Progenitor cell of endocrine pancreas (in vitro differentiated cells): ENCODE data around the gene JMJD1C. TPM values are rescaled to one million over a fixed set of nuclear protein-coding genes. Genes with fewer than 3 reads are reported as not detected.
"Not testable (repeated sequence)": the region's sequence is repeated elsewhere in the genome, so short reads cannot be mapped to it uniquely, and the experiment has no call there.

Experiments
- DNase-seq: peaks from one replicate; pipeline ENCODE4 v3.0.0; 2021; ENCODE audit warnings: low spot score; ENCODE audit not compliant: unreplicated experiment
- H3K27ac Mint-ChIP-seq: 2 replicates; pipeline ENCODE4 v1.8.0; 2021; ENCODE audit warnings: mild to moderate bottlenecking, moderate library complexity, mixed read lengths
- H3K27me3 Mint-ChIP-seq: 2 replicates; pipeline ENCODE4 v1.8.0; 2021; ENCODE audit warnings: mixed read lengths
- H3K36me3 Mint-ChIP-seq: 2 replicates; pipeline ENCODE4 v1.8.0; 2022; ENCODE audit warnings: mixed read lengths; ENCODE audit not compliant: insufficient read depth
- H3K4me1 Mint-ChIP-seq: 2 replicates; pipeline ENCODE4 v1.8.0; 2021; ENCODE audit warnings: low read depth, mixed read lengths
- H3K4me3 Mint-ChIP-seq: 2 replicates; pipeline ENCODE4 v1.8.0; 2021; ENCODE audit warnings: low read depth, mild to moderate bottlenecking, moderate library complexity, mixed read lengths
- H3K9me3 Mint-ChIP-seq: 2 replicates; pipeline ENCODE4 v1.8.0; 2021; ENCODE audit warnings: low read depth, mixed read lengths
- total RNA-seq: library from RNA; stranded (reverse); gene quantifications from 2 replicates; pipeline ENCODE4 v1.2.1, GENCODE V29; 2021
- TF ChIP-seq, protein P1 (sequence below): fragments of 200-600 bp; sonication (generic); IDR thresholded peaks from one replicate; pipeline ENCODE4 v1.5.0; 2021; ENCODE audit warnings: antibody characterized with exemption, mild to moderate bottlenecking; ENCODE audit not compliant: unreplicated experiment

The JMJD1C gene
- total RNA-seq, 1 donor from 2014 or later: 117 TPM

DNA sequence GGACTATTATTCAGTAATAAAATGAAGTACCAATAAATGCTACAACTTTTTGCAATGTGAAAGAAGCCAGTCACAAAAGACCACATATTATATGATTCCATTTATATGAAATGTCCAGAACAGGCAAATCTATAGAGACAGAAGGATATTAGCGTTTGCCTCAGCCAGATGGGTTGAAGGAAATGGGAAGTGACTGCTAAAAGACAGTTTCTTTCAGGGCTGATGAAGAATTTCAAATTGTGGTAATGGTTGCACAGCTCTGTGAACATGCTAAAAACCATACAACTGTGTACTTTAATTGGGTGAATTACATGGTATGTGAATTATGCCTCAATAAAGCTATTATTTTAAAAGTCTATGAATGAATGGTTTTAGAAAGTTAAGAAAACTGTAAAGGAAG is 31.5 kb upstream of the JMJD1C start:
- H3K9me3 Mint-ChIP-seq: peaks cover 11% of the 10 kb centered on the region
- no peaks in the 10 kb centered on the region for H3K27me3 Mint-ChIP-seq
- no peak overlapping the region for H3K4me3 Mint-ChIP-seq
- DNase-seq: no peak
- peaks cover 1% of the 10 kb centered on the region for H3K4me1 Mint-ChIP-seq
- H3K36me3 Mint-ChIP-seq: peaks cover 14% of the 10 kb centered on the region
- TF ChIP-seq, protein P1, sequence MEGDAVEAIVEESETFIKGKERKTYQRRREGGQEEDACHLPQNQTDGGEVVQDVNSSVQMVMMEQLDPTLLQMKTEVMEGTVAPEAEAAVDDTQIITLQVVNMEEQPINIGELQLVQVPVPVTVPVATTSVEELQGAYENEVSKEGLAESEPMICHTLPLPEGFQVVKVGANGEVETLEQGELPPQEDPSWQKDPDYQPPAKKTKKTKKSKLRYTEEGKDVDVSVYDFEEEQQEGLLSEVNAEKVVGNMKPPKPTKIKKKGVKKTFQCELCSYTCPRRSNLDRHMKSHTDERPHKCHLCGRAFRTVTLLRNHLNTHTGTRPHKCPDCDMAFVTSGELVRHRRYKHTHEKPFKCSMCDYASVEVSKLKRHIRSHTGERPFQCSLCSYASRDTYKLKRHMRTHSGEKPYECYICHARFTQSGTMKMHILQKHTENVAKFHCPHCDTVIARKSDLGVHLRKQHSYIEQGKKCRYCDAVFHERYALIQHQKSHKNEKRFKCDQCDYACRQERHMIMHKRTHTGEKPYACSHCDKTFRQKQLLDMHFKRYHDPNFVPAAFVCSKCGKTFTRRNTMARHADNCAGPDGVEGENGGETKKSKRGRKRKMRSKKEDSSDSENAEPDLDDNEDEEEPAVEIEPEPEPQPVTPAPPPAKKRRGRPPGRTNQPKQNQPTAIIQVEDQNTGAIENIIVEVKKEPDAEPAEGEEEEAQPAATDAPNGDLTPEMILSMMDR: no peak
- no peak overlapping the region for H3K27ac Mint-ChIP-seq

DNA sequence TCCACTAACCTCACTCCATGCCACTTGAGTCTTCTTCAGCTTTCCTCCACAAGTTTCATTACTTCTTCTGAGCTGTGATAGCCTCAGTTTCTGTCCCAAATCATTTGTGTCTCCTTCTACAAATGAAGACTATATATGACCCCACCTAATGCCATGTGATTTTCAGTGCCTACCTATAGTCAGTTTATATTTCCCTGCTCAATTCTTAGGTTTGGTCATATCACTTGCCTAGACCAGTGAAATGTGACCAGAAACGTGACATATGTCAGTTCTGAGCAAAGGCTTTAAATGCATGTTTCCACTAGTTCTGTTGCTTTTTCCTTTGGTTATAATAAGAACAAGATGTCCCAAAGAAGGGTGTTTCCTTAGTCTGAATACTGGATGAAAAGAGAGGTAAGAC is 30.8 kb upstream of the JMJD1C start:
- Mint-ChIP-seq H3K9me3 (peaks cover 11% of the 10 kb centered on the region), H3K27me3 (no peaks in the 10 kb centered on the region), H3K27ac (no peak overlapping the region), H3K4me3 (no peak overlapping the region), H3K4me1 (peaks cover 3% of the 10 kb centered on the region), H3K36me3 (peaks cover 15% of the 10 kb centered on the region)
- no peak for DNase-seq
- TF ChIP-seq, protein P1: no peak

DNA sequence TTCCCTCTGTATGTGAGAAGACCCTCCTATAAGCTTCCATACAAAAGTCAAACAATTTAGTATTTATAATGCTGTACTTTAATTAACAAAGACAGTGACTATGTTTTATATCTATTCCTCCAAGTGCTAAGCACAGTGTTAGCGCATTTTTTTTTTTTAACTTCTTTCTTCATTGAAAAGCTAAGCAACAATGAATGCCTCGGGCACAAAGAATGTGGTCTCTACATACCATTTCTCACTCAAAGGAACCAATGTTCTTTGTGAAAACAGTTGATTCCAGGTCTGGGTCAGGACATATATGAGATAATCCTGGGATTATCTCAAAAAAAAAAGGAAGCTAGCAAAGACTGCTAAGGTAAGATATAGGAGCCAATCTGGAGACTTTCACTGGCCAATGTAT is 29.2 kb upstream of the JMJD1C start:
- H3K4me3 Mint-ChIP-seq: no peak overlapping the region
- no peak for DNase-seq
- H3K36me3 Mint-ChIP-seq: peaks cover 14% of the 10 kb centered on the region
- TF ChIP-seq, protein P1: no peak
- no peak overlapping the region for H3K27ac Mint-ChIP-seq
- no peaks in the 10 kb centered on the region for H3K27me3 Mint-ChIP-seq
- H3K4me1 Mint-ChIP-seq: peaks cover 4% of the 10 kb centered on the region
- peaks cover 11% of the 10 kb centered on the region for H3K9me3 Mint-ChIP-seq

DNA sequence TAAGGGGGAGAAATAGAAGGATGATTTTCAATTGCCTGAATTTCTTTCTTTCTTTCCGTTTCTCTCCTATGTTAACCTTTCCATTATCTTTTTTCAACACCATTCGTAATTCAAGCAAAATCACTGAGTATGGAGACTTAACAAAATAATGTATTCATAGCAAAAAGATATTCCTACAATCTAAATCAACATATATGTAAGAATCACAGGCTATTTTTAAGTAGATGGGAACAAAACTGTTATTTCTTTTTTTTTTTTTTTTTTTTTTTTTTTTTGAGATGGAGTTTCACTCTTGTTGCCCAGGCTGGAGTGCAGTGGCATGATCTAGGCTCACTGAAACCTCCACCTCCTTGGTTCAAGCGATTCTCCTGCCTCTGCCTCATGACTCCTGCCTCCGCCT is 27.2 kb upstream of the JMJD1C start:
- Mint-ChIP-seq H3K27ac (no peak overlapping the region), H3K36me3 (peaks cover 14% of the 10 kb centered on the region), H3K9me3 (peaks cover 11% of the 10 kb centered on the region), H3K4me3 (no peak overlapping the region), H3K27me3 (no peaks in the 10 kb centered on the region), H3K4me1 (peaks cover 5% of the 10 kb centered on the region)
- TF ChIP-seq, protein P1: no peak
- DNase-seq: no peak

DNA sequence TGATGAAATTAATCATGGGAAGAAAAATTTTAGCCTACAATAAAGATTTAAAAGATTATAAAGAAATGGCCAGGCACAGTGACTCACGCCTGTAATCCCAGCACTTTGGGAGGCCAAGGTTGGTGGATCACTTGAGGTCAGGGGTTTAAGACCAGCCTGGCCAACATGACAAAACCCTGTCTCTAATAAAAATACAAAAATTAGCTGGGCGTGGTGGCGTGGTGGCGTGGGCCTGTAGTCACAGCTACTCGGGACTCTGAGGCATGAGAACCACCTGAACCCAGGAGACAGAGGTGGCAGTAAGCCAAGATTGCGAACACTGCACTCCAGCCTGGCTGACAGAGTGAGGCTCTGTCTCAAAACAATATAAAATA is 26.5 kb upstream of the JMJD1C start:
- not testable (repeated sequence) for DNase-seq, H3K4me1 Mint-ChIP-seq, H3K4me3 Mint-ChIP-seq, H3K27me3 Mint-ChIP-seq, H3K27ac Mint-ChIP-seq
- H3K9me3 Mint-ChIP-seq: peaks cover 11% of the 10 kb centered on the region
- H3K36me3 Mint-ChIP-seq: peaks cover 14% of the 10 kb centered on the region

DNA sequence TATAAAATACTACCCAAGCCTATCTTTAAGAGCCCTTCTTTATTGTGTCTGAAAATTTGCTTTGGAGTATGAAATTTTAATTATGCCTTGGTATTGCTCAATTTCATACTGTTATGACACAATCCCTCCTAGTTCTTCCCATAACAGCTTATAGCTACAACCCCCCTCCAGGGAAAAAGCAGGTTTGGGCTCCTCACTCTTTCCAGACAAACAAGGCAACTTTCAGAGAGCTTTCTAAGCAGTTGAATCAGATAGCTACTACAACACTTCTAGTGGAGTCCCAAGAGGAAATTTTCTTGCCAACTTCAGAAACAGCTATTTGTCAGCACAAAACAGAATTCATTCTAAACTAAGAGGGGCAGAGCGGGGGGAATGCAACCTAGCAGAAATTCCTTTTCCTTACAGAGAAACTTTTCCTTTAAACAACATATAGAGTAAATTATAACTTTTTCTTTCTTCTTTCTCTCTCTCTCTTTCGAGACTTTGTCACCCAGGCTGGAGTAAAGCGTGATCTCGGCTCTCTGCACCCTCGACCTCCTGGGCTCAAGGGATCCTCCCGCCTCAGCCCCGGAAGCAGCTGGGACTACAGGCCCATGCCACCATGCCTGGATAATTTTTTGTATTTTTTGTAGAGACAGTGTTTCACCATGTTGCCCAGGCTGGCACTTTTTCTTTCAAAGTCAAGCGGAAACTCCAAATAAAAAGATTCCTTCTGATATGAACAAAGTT is 26.0 kb upstream of the JMJD1C start:
- no peaks in the 10 kb centered on the region for H3K27me3 Mint-ChIP-seq
- TF ChIP-seq, protein P1: no peak
- no peak for DNase-seq
- no peak overlapping the region for H3K4me3 Mint-ChIP-seq
- H3K9me3 Mint-ChIP-seq: peaks cover 11% of the 10 kb centered on the region
- peaks cover 5% of the 10 kb centered on the region for H3K4me1 Mint-ChIP-seq
- peaks cover 14% of the 10 kb centered on the region for H3K36me3 Mint-ChIP-seq
- peak overlapping the region; percentile 60 for H3K27ac Mint-ChIP-seq
